PC-3 (cell line): ENCODE results near the gene SH2B3. TPM values are rescaled to one million over a fixed set of nuclear protein-coding genes. Genes with fewer than 3 reads are reported as not detected.

Experiments
- ATAC-seq: fragments of 200-7000 bp; cut with Tn5 transposase; 2 replicates; pipeline ENCODE4 v1.9.1; 2020; ENCODE audit warnings: mild to moderate bottlenecking, moderate library complexity
- BruUV-seq: library from RNA; stranded (reverse); fragments of 400-500 nt; replicated peaks from 2 replicates; lab custom pipeline; 2021; lab: Mats Ljungman, UMichigan
- CTCF ChIA-PET: fragments of 300-600 bp; sonication (Branson Sonifier 250); formaldehyde crosslinking; loops from one replicate; lab custom pipeline; 2022; ENCODE audit warnings: antibody characterized with exemption; lab: Charles Lee
- POLR2A ChIA-PET: fragments of 300-600 bp; sonication (Branson Sonifier 250); formaldehyde crosslinking; loops from one replicate; lab custom pipeline; 2022; ENCODE audit warnings: antibody characterized with exemption; ENCODE audit not compliant: unreplicated experiment; lab: Charles Lee
- DNase-seq: peaks from one replicate; pipeline ENCODE4 v3.0.0-alpha.2; 2015
- H2AFZ ChIP-seq: fragments of 300-600 bp; sonication (generic); 2 replicates; pipeline ENCODE4 v1.6.0; 2016; ENCODE audit warnings: antibody characterized with exemption, low read length
- H3F3A ChIP-seq: fragments of 300-600 bp; sonication (generic); one replicate; pipeline ENCODE4 v1.6.0; 2017; ENCODE audit warnings: antibody characterized with exemption, low read length, control low read depth, mild to moderate bottlenecking; ENCODE audit not compliant: unreplicated experiment
- H3K27ac ChIP-seq: fragments of 300-600 bp; sonication (generic); 2 replicates; pipeline ENCODE4 v1.5.1; 2016; ENCODE audit warnings: mild to moderate bottlenecking, low read length
- H3K27me3 ChIP-seq: fragments of 300-600 bp; sonication (generic); 2 replicates; pipeline ENCODE4 v1.6.1; 2016; ENCODE audit warnings: low read length, mixed read lengths
- H3K36me3 ChIP-seq: fragments of 300-600 bp; sonication (generic); 2 replicates; pipeline ENCODE4 v1.6.1; 2016; ENCODE audit warnings: low read depth, mixed run types, low read length, mixed read lengths
- H3K4me1 ChIP-seq: fragments of 300-600 bp; sonication (generic); 2 replicates; pipeline ENCODE4 v1.5.1; 2016; ENCODE audit warnings: low read length; ENCODE audit not compliant: insufficient read depth
- H3K4me2 ChIP-seq: fragments of 300-600 bp; sonication (generic); 2 replicates; pipeline ENCODE4 v1.6.0; 2016; ENCODE audit warnings: low read length
- H3K4me3 ChIP-seq: fragments of 300-600 bp; sonication (generic); 2 replicates; pipeline ENCODE4 v1.5.1; 2016; ENCODE audit warnings: mild to moderate bottlenecking, low read length, mixed read lengths
- H3K79me2 ChIP-seq: fragments of 300-600 bp; sonication (generic); 2 replicates; pipeline ENCODE4 v1.6.1; 2017; ENCODE audit warnings: low read length, mixed read lengths
- H3K9ac ChIP-seq: fragments of 300-600 bp; sonication (generic); 2 replicates; pipeline ENCODE4 v1.6.0; 2016; ENCODE audit warnings: mild to moderate bottlenecking, low read length
- H3K9me2 ChIP-seq: fragments of 300-600 bp; sonication (generic); replicated peaks from 2 replicates; pipeline ENCODE4 v1.6.1; 2016; ENCODE audit warnings: mixed run types, low read length, mixed read lengths
- H3K9me3 ChIP-seq: fragments of 300-600 bp; sonication (generic); 2 replicates; pipeline ENCODE4 v1.6.1; 2016; ENCODE audit warnings: low read length, mixed read lengths
- H4K20me1 ChIP-seq: fragments of 300-600 bp; sonication (generic); 2 replicates; pipeline ENCODE4 v1.6.1; 2016; ENCODE audit warnings: low read length, mixed read lengths
- CTCF ChIP-seq: fragments of 300-600 bp; sonication (generic); conservative IDR thresholded peaks from 2 replicates; pipeline ENCODE4 v1.5.1; 2017; ENCODE audit warnings: antibody characterized with exemption, low read depth, mild to moderate bottlenecking, low read length
- EZH2 ChIP-seq: fragments of 300-600 bp; sonication (generic); IDR thresholded peaks from one replicate; pipeline ENCODE4 v1.6.1; 2017; ENCODE audit warnings: antibody characterized with exemption, mild to moderate bottlenecking, low read length; ENCODE audit not compliant: unreplicated experiment
- EZH2phosphoT487 ChIP-seq: fragments of 300-600 bp; sonication (generic); IDR thresholded peaks from 2 replicates; pipeline ENCODE4 v1.6.1; 2018; ENCODE audit warnings: mild to moderate bottlenecking, antibody characterized with exemption, low read length, borderline replicate concordance
- intact Hi-C: fragments of 100-400 bp; cut with micrococcal nuclease; formaldehyde crosslinking; loops from 2 replicates; pipeline ENCODE4 v1.9.0; 2023
- total RNA-seq: library from RNA; depleted of rRNA; stranded (reverse); fragments of >200 nt; gene quantifications from 2 replicates; pipeline ENCODE4 v1.2.3, GENCODE V29; 2014

The SH2B3 gene
- total RNA-seq, 1 experiment from 2014 or later = 12.9 TPM

- ATAC-seq (no peak; the same call in 1 of the 2 replicates), DNase-seq (no peak)
- H3K9me3 ChIP-seq = no peaks in the 10 kb centered on the region
- H3K9ac ChIP-seq = no peak overlapping the region
- no peak overlapping the region for H2AFZ ChIP-seq
- ChIA-PET CTCF (no interaction called here), POLR2A (no interaction called here)
- no peaks in the 10 kb centered on the region for H3K4me1 ChIP-seq
- H3K4me2 ChIP-seq = no peak overlapping the region
- H3K36me3 ChIP-seq = 0 out of 2 replicates have a peak, but pooled peaks cover 2% of the 10 kb centered on the region
- no peak for TF ChIP-seq EZH2phosphoT487
- no peak for TF ChIP-seq EZH2
- no peak for TF ChIP-seq CTCF
- no peaks in the 10 kb centered on the region for H3F3A ChIP-seq
- no peaks in the 10 kb centered on the region for H3K79me2 ChIP-seq
- no peak overlapping the region for H3K27ac ChIP-seq
- intact Hi-C loops = no loop called here
- H4K20me1 ChIP-seq = no peaks in the 10 kb centered on the region
- H3K4me3 ChIP-seq = no peak overlapping the region
- H3K27me3 ChIP-seq = no peaks in the 10 kb centered on the region
- BruUV-seq = no TSS peak
- H3K9me2 ChIP-seq = no peaks in the 10 kb centered on the region
These were observed 43.8 kb upstream of the SH2B3 start for GRCh38 chr12:111361717-111362576.

GRCh38 chr12:111362687-111363475, 42.8 kb upstream of the SH2B3 start:
- intact Hi-C loops = no loop called here
- POLR2A ChIA-PET = no interaction called here
- no peaks in the 10 kb centered on the region for H3K27me3 ChIP-seq
- no peak overlapping the region for H3K27ac ChIP-seq
- no peaks in the 10 kb centered on the region for H3K9me2 ChIP-seq
- no peak overlapping the region for H3K9ac ChIP-seq
- peaks cover 6% of the 10 kb centered on the region for H3K4me1 ChIP-seq
- peaks cover 3% of the 10 kb centered on the region; the same call in 1 of the 2 replicates for H3K79me2 ChIP-seq
- H2AFZ ChIP-seq = no peak overlapping the region
- no peak for DNase-seq
- H3K4me3 ChIP-seq = no peak overlapping the region
- H3K4me2 ChIP-seq = no peak overlapping the region
- no peak for TF ChIP-seq EZH2phosphoT487
- no peak for TF ChIP-seq CTCF
- no peak for TF ChIP-seq EZH2
- CTCF ChIA-PET = no interaction called here
- BruUV-seq = no TSS peak
- H3K9me3 ChIP-seq = no peaks in the 10 kb centered on the region
- no peaks in the 10 kb centered on the region for H4K20me1 ChIP-seq
- no peak for ATAC-seq
- 0 out of 2 replicates have a peak, but pooled peaks cover 2% of the 10 kb centered on the region for H3K36me3 ChIP-seq
- H3F3A ChIP-seq = no peaks in the 10 kb centered on the region
